Thyroid gland (tissue), 4 donors: Measurements from ENCODE around the gene AP1B1. TPM values are rescaled to one million over a fixed set of nuclear protein-coding genes. Genes with fewer than 3 reads are reported as not detected.
"Not testable (repeated sequence)": the region's sequence is repeated elsewhere in the genome, so short reads cannot be mapped to it uniquely, and the experiment has no call there.

Source experiments
- DNase-seq, 2 donors: peaks; one replicate each; pipeline ENCODE4 v3.0.0-alpha.2; 2019
- H3K27ac ChIP-seq, 3 donors: fragments of 200-600 bp; sonication (generic); 1 replicate in 2 of 3; 2 replicates in 1 of 3; pipeline ENCODE4 v1.5.1; 2016 to 2019; ENCODE audit warnings: mild to moderate bottlenecking in 1 of 3, moderate library complexity in 1 of 3
- H3K27me3 ChIP-seq: fragments of 200-600 bp; sonication (generic); one replicate; pipeline ENCODE4 v1.5.1; 2019
- H3K36me3 ChIP-seq, 2 donors: fragments of 200-600 bp; sonication (generic); one replicate each; pipeline ENCODE4 v1.5.1; 2016 to 2019
- H3K4me1 ChIP-seq, 2 donors: fragments of 200-600 bp; sonication (generic); one replicate each; pipeline ENCODE4 v1.5.1; 2017 to 2019
- H3K4me3 ChIP-seq, 3 donors: fragments of 200-600 bp; sonication (generic); replicated peaks in 1 of 3; 1 replicate in 2 of 3; 2 replicates in 1 of 3; pipeline ENCODE4 v1.5.1; 2016; ENCODE audit warnings: mild to moderate bottlenecking in 1 of 3
- H3K9me3 ChIP-seq: fragments of 200-600 bp; sonication (generic); one replicate; pipeline ENCODE4 v1.5.1; 2017
- POLR2A ChIP-seq, 2 donors: fragments of 450-650 bp; IDR thresholded peaks; one replicate each; pipeline ENCODE4 v1.6.1; 2017; ENCODE audit warnings: antibody characterized with exemption in 2 of 2, mild to moderate bottlenecking in 2 of 2, moderate library complexity in 1 of 2
- WGBS, 2 donors: methylation state at CpG; one replicate each; pipeline ENCODE4 v1.1.5; 2017; 5-methylcytosine and 5-hydroxymethylcytosine counted together
- intact Hi-C: fragments of 100-400 bp; cut with DNase I; formaldehyde crosslinking; loops from one replicate; pipeline ENCODE4 v1.15.1; 2023
- total RNA-seq, 4 donors: library from RNA; depleted of rRNA; stranded (reverse); fragments of >200 nt; gene quantifications; one replicate each; pipeline ENCODE4 v1.2.3, GENCODE V29; 2016
- TF ChIP-seq, protein P1 (sequence below), 6 experiments: fragments of 200-600 bp in 3 of 6; fragments of 450-650 bp in 3 of 6; sonication (generic) in 3 of 6; IDR thresholded peaks; one replicate each; pipeline ENCODE4 v1.5.1; 2016 to 2019; ENCODE audit warnings: antibody characterized with exemption in 6 of 6, mild to moderate bottlenecking in 2 of 6, inconsistent platforms in 1 of 6, moderate library complexity in 1 of 6

The AP1B1 gene
- total RNA-seq, 4 donors from 2014 or later = 45.0 to 103 (median 91.4) TPM

DNA sequence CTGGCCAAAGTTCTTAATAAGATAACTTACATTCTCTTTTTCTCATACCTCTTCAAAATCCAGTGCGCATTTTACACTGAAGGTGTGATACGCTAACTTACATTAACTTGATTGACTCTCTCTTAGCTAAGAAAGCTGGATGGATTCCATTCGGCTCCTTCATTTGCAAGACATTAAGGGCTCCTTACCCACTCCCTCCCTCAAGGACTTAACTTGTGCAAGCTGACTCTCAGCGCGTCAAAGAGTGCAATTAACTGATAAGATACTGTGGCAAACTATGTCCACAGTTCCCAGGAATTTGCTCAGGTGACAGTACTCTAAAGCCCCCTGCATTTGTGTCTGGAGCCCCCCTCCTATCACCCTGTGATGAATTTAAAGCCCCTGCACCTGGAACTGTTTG, 43.6 kb upstream of the AP1B1 start:
- intact Hi-C loops = no loop called here
- TF ChIP-seq POLR2A (IDR thresholded peaks at IDR 0.05) = no peak
- TF ChIP-seq, protein P1, sequence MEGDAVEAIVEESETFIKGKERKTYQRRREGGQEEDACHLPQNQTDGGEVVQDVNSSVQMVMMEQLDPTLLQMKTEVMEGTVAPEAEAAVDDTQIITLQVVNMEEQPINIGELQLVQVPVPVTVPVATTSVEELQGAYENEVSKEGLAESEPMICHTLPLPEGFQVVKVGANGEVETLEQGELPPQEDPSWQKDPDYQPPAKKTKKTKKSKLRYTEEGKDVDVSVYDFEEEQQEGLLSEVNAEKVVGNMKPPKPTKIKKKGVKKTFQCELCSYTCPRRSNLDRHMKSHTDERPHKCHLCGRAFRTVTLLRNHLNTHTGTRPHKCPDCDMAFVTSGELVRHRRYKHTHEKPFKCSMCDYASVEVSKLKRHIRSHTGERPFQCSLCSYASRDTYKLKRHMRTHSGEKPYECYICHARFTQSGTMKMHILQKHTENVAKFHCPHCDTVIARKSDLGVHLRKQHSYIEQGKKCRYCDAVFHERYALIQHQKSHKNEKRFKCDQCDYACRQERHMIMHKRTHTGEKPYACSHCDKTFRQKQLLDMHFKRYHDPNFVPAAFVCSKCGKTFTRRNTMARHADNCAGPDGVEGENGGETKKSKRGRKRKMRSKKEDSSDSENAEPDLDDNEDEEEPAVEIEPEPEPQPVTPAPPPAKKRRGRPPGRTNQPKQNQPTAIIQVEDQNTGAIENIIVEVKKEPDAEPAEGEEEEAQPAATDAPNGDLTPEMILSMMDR (IDR thresholded peaks at IDR 0.05) = no peak
- 27 to 39% methylated on average over 5 of the region's 5 CpGs for WGBS, 2 donors
- no peak overlapping the region for H3K4me3 ChIP-seq
- no peaks in the 10 kb centered on the region for H3K4me1 ChIP-seq
- no peaks in the 10 kb centered on the region for H3K36me3 ChIP-seq
- H3K9me3 ChIP-seq = no peaks in the 10 kb centered on the region
- no peak overlapping the region for H3K27ac ChIP-seq
- DNase-seq = no peak
- H3K27me3 ChIP-seq = no peaks in the 10 kb centered on the region

DNA sequence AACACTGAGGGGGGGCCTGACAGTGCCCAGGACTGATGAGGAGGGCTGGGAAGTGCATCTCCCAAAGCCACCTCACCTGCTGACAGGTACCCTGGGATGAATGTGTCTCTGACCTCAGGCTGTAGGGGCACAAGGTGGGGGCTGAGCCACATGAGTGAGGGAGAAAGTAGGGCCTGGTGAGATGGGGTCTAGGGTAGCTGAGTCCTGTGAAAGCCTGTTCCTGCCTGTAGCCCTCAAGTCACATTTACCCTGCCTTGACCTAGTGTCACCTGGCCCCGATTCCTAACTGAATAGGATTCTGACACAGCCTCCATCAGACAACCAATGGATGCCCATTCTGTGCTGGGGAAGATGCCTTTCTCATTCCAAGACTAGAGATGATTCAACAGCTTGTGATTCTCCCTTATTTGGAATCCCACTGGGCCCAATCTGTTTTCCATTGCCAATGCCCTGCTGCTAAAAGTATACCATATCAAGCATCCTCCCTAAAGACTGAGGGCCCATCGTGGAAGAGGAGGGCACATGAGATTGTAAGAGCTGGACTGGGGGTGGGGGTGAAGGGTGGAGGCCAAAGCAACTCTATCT, 38.9 kb upstream of the AP1B1 start:
- DNase-seq = no peak
- Histone ChIP-seq H3K27ac (no peak overlapping the region), H3K4me3 (no peak overlapping the region), H3K9me3 (no peaks in the 10 kb centered on the region), H3K36me3 (no peaks in the 10 kb centered on the region), H3K4me1 (no peaks in the 10 kb centered on the region), H3K27me3 (no peaks in the 10 kb centered on the region)
- intact Hi-C loops = no loop called here
- WGBS, 2 donors = 82 to 89% methylated on average over 2 of the region's 2 CpGs
- TF ChIP-seq, protein P1 (IDR thresholded peaks at IDR 0.05) = no peak
- TF ChIP-seq POLR2A (IDR thresholded peaks at IDR 0.05) = no peak

DNA sequence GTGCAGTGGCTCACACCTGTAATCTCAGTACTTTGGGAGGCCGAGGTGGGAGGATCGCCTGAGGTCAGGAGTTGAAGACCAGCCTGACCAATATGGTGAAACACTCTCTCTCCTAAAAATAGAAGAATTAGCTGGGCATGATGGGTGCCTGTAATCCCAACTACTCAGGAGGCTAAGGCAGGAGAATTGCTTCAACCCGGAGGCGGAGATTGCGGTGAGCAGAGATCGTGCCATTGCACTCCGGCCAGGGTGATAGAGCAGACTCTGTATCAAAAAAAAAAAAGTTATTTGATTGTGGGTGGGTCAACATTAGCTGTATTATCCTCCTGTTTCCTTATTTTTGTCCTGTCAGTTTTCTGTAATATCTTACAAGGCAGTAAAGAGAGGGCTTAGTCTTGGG, 38.1 kb upstream of the AP1B1 start:
- intact Hi-C loops = no loop called here
- H3K4me1 ChIP-seq = no peaks in the 10 kb centered on the region
- H3K27me3 ChIP-seq = no peaks in the 10 kb centered on the region
- TF ChIP-seq, protein P1 (IDR thresholded peaks at IDR 0.05) = no peak
- no peaks in the 10 kb centered on the region for H3K36me3 ChIP-seq
- H3K4me3 ChIP-seq = no peak overlapping the region
- H3K27ac ChIP-seq = no peak overlapping the region
- 88 to 91% methylated on average over 7 of the region's 7 CpGs for WGBS, 2 donors
- H3K9me3 ChIP-seq = no peaks in the 10 kb centered on the region
- DNase-seq = no peak

DNA sequence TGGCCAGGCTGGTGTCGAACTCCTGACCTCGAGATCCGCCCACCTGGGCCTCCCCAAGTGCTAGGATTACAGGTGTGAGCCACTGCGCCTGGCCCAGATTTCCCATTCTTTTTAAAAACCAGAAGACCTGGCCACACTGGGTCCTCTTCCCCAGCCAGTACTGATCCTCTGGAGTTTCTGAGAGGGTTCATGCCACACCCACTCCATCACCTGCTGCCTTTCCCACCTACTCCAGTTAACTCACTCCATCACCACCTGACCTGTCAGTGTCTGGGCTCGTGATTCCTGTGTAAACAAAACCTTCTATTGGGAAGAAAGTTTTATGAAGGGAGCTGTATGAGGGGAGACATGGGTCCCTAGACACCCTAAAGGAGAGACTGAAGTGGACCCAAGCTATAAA, 30.3 kb upstream of the AP1B1 start:
- 69 to 75% methylated on average over 5 of the region's 5 CpGs for WGBS, 2 donors
- H3K27me3 ChIP-seq, H3K9me3 ChIP-seq, H3K36me3 ChIP-seq, DNase-seq, H3K27ac ChIP-seq, intact Hi-C loops, H3K4me1 ChIP-seq, H3K4me3 ChIP-seq: not testable (repeated sequence)

DNA sequence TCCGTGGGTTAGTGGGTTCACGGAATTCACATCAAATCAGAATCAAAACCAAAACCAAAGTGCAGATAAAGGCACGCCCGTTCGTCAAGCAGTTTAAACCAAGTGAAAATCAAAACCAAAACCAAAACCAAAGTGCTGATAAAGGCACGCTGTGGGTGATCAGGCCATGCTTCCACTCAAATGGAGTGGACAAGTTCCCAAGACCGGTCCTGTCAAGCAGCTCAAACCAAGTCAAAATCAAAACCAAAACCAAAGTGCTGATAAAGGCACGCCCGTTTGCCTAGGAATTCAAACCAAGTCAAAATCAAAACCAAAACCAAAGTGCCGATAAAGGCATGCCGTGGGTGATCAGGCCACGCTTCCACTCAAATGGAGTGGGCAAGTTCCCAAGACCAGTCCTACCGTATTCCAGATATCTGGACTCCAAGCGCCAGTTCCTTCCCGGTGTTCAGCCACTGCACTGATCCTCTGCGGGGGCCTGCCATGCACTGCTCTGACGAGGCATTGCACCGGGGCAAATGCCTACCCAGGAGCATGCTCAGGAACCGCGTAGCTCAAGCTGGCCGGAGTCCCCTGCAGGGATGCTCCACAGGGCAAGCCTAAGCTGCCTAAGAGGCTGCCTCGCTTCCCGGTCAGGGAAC, 26.7 kb upstream of the AP1B1 start:
- Histone ChIP-seq H3K27ac (peak overlapping the region in 1 of 3 donors; percentile 30), H3K4me3 (peak overlapping the region in 1 of 3 donors; percentile 30)
- intact Hi-C loops, H3K36me3 ChIP-seq, H3K4me1 ChIP-seq, H3K27me3 ChIP-seq, H3K9me3 ChIP-seq: not testable (repeated sequence)
- peak; percentile 15 to 34 for DNase-seq
- 60 to 63% methylated on average over 21 to 23 of the region's 23 CpGs for WGBS, 2 donors

DNA sequence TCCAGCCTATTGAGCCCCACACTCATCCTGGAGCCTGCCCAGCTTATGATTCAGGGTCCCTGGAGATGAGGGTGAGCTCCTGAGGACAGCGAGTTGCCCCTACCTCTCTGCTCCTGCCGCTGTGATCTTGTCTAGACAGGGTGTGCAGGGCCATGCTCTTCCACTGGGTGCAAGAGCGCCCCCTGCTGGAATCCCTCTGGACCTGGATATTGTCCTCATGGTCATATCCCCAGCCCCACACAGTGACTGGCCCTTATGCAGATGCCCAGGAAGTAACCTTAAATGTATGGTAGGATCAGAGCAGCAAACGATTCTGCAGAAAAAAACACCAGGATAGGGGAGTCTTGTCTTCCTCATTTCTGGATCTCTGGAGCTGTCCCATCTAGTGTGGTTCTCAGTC, 24.4 kb upstream of the AP1B1 start:
- H3K27me3 ChIP-seq, H3K36me3 ChIP-seq, H3K27ac ChIP-seq, intact Hi-C loops, H3K9me3 ChIP-seq, H3K4me3 ChIP-seq, H3K4me1 ChIP-seq, DNase-seq: not testable (repeated sequence)
- TF ChIP-seq, protein P1 (IDR thresholded peaks at IDR 0.05) = peak in 4 of 6 experiments; percentile 17 to 46 (median 27)
- WGBS, 2 donors = 12 to 33% methylated on average over 3 to 4 of the region's 4 CpGs

DNA sequence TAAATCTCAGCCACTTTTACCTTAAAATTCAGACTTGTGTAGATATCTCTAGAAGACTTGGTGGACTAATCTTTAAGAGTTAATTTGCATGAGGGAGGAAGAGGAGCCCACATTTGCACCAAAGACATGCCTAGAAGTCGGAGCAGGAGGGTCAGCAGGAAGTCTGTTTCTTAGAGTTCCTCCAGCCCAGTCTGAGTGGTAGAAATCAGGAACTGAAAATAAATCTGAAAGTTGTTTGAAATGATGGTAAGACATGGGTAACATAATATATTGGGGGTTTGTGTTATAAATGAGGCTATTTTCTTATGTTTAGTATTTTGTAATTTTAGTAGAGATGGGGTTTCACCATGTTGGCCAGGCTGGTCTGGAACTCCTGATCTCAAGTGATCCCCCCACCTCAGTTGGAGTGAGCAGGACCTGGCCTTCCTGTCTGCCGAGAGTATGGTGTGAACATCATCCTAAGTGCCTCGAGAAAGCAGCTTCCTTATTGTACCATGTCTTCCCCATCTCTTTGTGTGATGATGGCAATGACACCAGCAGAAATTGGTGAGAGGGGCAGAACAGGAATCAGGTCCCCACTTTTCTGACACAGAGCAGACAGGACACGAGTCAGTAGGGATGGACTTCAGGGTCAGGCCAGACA, 23.3 kb upstream of the AP1B1 start:
- H3K36me3 ChIP-seq, H3K9me3 ChIP-seq, DNase-seq, H3K4me3 ChIP-seq, H3K27ac ChIP-seq, H3K27me3 ChIP-seq, H3K4me1 ChIP-seq, intact Hi-C loops: not testable (repeated sequence)
- 64 to 71% methylated on average over 3 to 4 of the region's 4 CpGs for WGBS, 2 donors
